Peyer's patch (tissue), 4 donors: ENCODE measurements around the gene LGALS12. TPM values are rescaled to one million over a fixed set of nuclear protein-coding genes. Genes with fewer than 3 reads are reported as not detected.

ENCODE experiments used
- DNase-seq, 3 donors: peaks; one replicate each; pipeline ENCODE4 v3.0.0-alpha.2; 2017 to 2019
- H3K27ac ChIP-seq, 4 donors: fragments of 200-600 bp; sonication (generic); one replicate each; pipeline ENCODE4 v1.5.1; 2016 to 2019
- H3K27me3 ChIP-seq, 2 donors: fragments of 200-600 bp; sonication (generic); one replicate each; pipeline ENCODE4 v1.5.1; 2019
- H3K36me3 ChIP-seq, 3 donors: fragments of 200-600 bp; sonication (generic); one replicate each; pipeline ENCODE4 v1.5.1; 2016 to 2019
- H3K4me1 ChIP-seq, 4 donors: fragments of 200-600 bp; sonication (generic); one replicate each; pipeline ENCODE4 v1.5.1; 2016 to 2019
- H3K4me3 ChIP-seq, 4 donors: fragments of 200-600 bp; sonication (generic); 1 replicate in 3 of 4; 2 replicates in 1 of 4; pipeline ENCODE4 v1.5.1; 2016 to 2019; ENCODE audit warnings: mild to moderate bottlenecking in 1 of 4
- H3K9me3 ChIP-seq, 4 donors: fragments of 200-600 bp; sonication (generic); one replicate each; pipeline ENCODE4 v1.5.1; 2016 to 2019; ENCODE audit warnings: mild to moderate bottlenecking in 1 of 4
- POLR2A ChIP-seq, 2 donors: fragments of 450-650 bp; IDR thresholded peaks; one replicate each; pipeline ENCODE4 v1.5.1; 2017; ENCODE audit warnings: antibody characterized with exemption in 2 of 2, mild to moderate bottlenecking in 2 of 2, moderate library complexity in 2 of 2
- total RNA-seq, 4 donors: library from RNA; depleted of rRNA; stranded (reverse); fragments of >200 nt; gene quantifications; one replicate each; pipeline ENCODE4 v1.1.0, GENCODE V29; 2016
- TF ChIP-seq, protein P1 (sequence below), 6 experiments: fragments of 450-650 bp in 4 of 6; fragments of 200-600 bp in 2 of 6; sonication (generic) in 1 of 6; IDR thresholded peaks; one replicate each; pipeline ENCODE4 v1.5.1; 2017 to 2019; ENCODE audit warnings: antibody characterized with exemption in 6 of 6, mild to moderate bottlenecking in 3 of 6, moderate library complexity in 1 of 6

LGALS12 gene
- total RNA-seq: under 1 TPM in 1 of 4 donors, not detected in 3; 0.53 TPM

- TF ChIP-seq, protein P1, sequence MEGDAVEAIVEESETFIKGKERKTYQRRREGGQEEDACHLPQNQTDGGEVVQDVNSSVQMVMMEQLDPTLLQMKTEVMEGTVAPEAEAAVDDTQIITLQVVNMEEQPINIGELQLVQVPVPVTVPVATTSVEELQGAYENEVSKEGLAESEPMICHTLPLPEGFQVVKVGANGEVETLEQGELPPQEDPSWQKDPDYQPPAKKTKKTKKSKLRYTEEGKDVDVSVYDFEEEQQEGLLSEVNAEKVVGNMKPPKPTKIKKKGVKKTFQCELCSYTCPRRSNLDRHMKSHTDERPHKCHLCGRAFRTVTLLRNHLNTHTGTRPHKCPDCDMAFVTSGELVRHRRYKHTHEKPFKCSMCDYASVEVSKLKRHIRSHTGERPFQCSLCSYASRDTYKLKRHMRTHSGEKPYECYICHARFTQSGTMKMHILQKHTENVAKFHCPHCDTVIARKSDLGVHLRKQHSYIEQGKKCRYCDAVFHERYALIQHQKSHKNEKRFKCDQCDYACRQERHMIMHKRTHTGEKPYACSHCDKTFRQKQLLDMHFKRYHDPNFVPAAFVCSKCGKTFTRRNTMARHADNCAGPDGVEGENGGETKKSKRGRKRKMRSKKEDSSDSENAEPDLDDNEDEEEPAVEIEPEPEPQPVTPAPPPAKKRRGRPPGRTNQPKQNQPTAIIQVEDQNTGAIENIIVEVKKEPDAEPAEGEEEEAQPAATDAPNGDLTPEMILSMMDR (IDR thresholded peaks at IDR 0.05): no peak
- no peak for TF ChIP-seq POLR2A (IDR thresholded peaks at IDR 0.05)
- no peaks in the 10 kb centered on the region for H3K9me3 ChIP-seq
- no peak within 1 kb of the TSS for H3K27ac ChIP-seq
Measured at GRCh38 chr11:63505857-63506528, at the start of gene LGALS12. Gene LGALS12 (plus strand): TSS chr11:63506084. CDS start chr11:63506459, 375 bp downstream.

GRCh38 chr11:63459586-63459985 lies 46.3 kb upstream of the LGALS12 start:
- Histone ChIP-seq H3K9me3 (no peaks in the 10 kb centered on the region), H3K4me1 (no peaks in the 10 kb centered on the region), H3K27ac (no peak overlapping the region), H3K36me3 (no peaks in the 10 kb centered on the region), H3K27me3 (no peaks in the 10 kb centered on the region), H3K4me3 (no peak overlapping the region)
- TF ChIP-seq POLR2A (IDR thresholded peaks at IDR 0.05): no peak
- DNase-seq: no peak

More at GRCh38 chr11:63505857-63506528, at the start of gene LGALS12:
- DNase-seq: no peak
- Histone ChIP-seq H3K4me1 (no peaks in the 10 kb centered on the region), H3K27me3 (no peaks in the 10 kb centered on the region), H3K4me3 (no peak within 1 kb of the TSS), H3K36me3 (no peaks in the 10 kb centered on the region)

GRCh38 chr11:63462137-63462536 lies 43.7 kb upstream of the LGALS12 start:
- no peak for DNase-seq
- no peaks in the 10 kb centered on the region for H3K9me3 ChIP-seq
- H3K36me3 ChIP-seq: no peaks in the 10 kb centered on the region
- no peak overlapping the region for H3K27ac ChIP-seq
- H3K27me3 ChIP-seq: no peaks in the 10 kb centered on the region
- no peaks in the 10 kb centered on the region for H3K4me1 ChIP-seq
- no peak overlapping the region for H3K4me3 ChIP-seq
- TF ChIP-seq, protein P1 (IDR thresholded peaks at IDR 0.05): no peak
- no peak for TF ChIP-seq POLR2A (IDR thresholded peaks at IDR 0.05)

GRCh38 chr11:63470311-63470710 lies 35.6 kb upstream of the LGALS12 start:
- Histone ChIP-seq H3K27me3 (no peaks in the 10 kb centered on the region), H3K27ac (no peak overlapping the region), H3K36me3 (no peaks in the 10 kb centered on the region), H3K4me3 (no peak overlapping the region), H3K4me1 (no peaks in the 10 kb centered on the region), H3K9me3 (no peaks in the 10 kb centered on the region)
- TF ChIP-seq POLR2A (IDR thresholded peaks at IDR 0.05): no peak
- TF ChIP-seq, protein P1 (IDR thresholded peaks at IDR 0.05): no peak
- DNase-seq: no peak

GRCh38 chr11:63472372-63472771 lies 33.5 kb upstream of the LGALS12 start:
- H3K36me3 ChIP-seq: no peaks in the 10 kb centered on the region
- no peaks in the 10 kb centered on the region for H3K4me1 ChIP-seq
- TF ChIP-seq, protein P1 (IDR thresholded peaks at IDR 0.05): no peak
- TF ChIP-seq POLR2A (IDR thresholded peaks at IDR 0.05): no peak
- DNase-seq: no peak
- no peak overlapping the region for H3K4me3 ChIP-seq
- H3K27ac ChIP-seq: no peak overlapping the region
- H3K27me3 ChIP-seq: no peaks in the 10 kb centered on the region
- H3K9me3 ChIP-seq: no peaks in the 10 kb centered on the region

DNA sequence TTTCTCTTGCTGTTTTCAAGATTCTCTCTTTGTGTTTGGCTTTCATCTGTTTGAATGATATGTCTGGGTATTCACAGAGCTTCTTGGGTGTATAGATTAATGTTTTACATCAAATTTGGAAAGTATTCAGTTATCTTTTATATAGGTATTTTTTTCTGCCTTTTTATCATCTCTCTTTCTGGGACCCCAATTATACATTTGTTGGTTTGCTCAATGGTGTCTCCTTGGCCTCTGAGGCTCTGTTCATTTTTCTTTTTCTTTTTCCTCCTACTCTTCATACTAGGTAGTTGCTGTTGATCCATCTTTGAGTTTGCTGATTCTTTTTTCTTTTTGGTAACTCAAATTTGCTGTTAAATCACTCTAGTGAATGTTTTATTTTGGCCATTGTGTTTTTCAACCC lies 29.3 kb upstream of the LGALS12 start:
- DNase-seq: no peak
- no peaks in the 10 kb centered on the region for H3K9me3 ChIP-seq
- no peaks in the 10 kb centered on the region for H3K36me3 ChIP-seq
- H3K27ac ChIP-seq: no peak overlapping the region
- no peaks in the 10 kb centered on the region for H3K4me1 ChIP-seq
- H3K27me3 ChIP-seq: no peaks in the 10 kb centered on the region
- H3K4me3 ChIP-seq: no peak overlapping the region
- TF ChIP-seq POLR2A (IDR thresholded peaks at IDR 0.05): no peak
- TF ChIP-seq, protein P1 (IDR thresholded peaks at IDR 0.05): no peak
